BJ (cell line): ENCODE measurements around the gene GOSR1. TPM values are rescaled to one million over a fixed set of nuclear protein-coding genes. Genes with fewer than 3 reads are reported as not detected.
"Not testable (repeated sequence)": the region's sequence is repeated elsewhere in the genome, so short reads cannot be mapped to it uniquely, and the experiment has no call there.

Experiments used
- CTCF ChIA-PET: fragments of 350-600 bp; formaldehyde crosslinking; extraction: SDS; loops from one replicate; lab custom pipeline; 2021; ENCODE audit warnings: antibody characterized with exemption, inconsistent platforms; lab: Yijun Ruan, JAX
- POLR2A ChIA-PET: fragments of 300-600 bp; sonication (Branson Sonifier 250); formaldehyde crosslinking; extraction: SDS; loops from one replicate; lab custom pipeline; 2021; ENCODE audit warnings: antibody characterized with exemption; lab: Charles Lee
- DNase-seq: peaks from one replicate; pipeline ENCODE4 v3.0.0-alpha.2; 2011; ENCODE audit warnings: low read depth
- H3K27me3 ChIP-seq: 2 replicates; pipeline ENCODE4 v1.6.0; 2011; ENCODE audit warnings: low read length; ENCODE audit not compliant: control insufficient read depth, insufficient read depth
- H3K36me3 ChIP-seq: 2 replicates; pipeline ENCODE4 v1.5.1; 2011; ENCODE audit warnings: low read length; ENCODE audit not compliant: control insufficient read depth, insufficient read depth
- H3K4me3 ChIP-seq: 2 replicates; pipeline ENCODE4 v1.5.1; 2011; ENCODE audit warnings: low read depth, mild to moderate bottlenecking, control low read depth, low read length
- CTCF ChIP-seq: IDR thresholded peaks from 2 replicates; pipeline ENCODE4 v1.5.1; 2011; ENCODE audit warnings: low read depth, mild to moderate bottlenecking, control low read depth, inconsistent platforms, low read length, moderate library complexity; ENCODE audit not compliant: insufficient read depth
- polyA plus RNA-seq: library from polyadenylated mRNA; depleted of rRNA; stranded (reverse); fragments of >200 nt; gene quantifications from 2 replicates; pipeline ENCODE4 v1.2.3, GENCODE V29; 2011

Gene GOSR1
- polyA plus RNA-seq, 1 experiment = 12.5 TPM

GRCh38 chr17:30570191-30570590 is 93.0 kb downstream of the GOSR1 start:
- CTCF ChIA-PET = no interaction called here
- Histone ChIP-seq H3K36me3 (no peaks in the 10 kb centered on the region), H3K27me3 (peaks cover 7% of the 10 kb centered on the region), H3K4me3 (no peak overlapping the region)
- POLR2A ChIA-PET = no interaction called here
- TF ChIP-seq CTCF = no peak
- no peak for DNase-seq

GRCh38 chr17:30570596-30571265 is 93.5 kb downstream of the GOSR1 start:
- no peak for DNase-seq
- Histone ChIP-seq H3K36me3 (no peaks in the 10 kb centered on the region), H3K4me3 (no peak overlapping the region), H3K27me3 (peaks cover 7% of the 10 kb centered on the region)
- no peak for TF ChIP-seq CTCF
- ChIA-PET CTCF (no interaction called here), POLR2A (no interaction called here)

- DNase-seq, POLR2A ChIA-PET, H3K4me3 ChIP-seq, H3K36me3 ChIP-seq, H3K27me3 ChIP-seq: not testable (repeated sequence)
- CTCF ChIA-PET = interaction anchor here (1.2 kb wide), 1 partner anchor 16 kb away, joined by 4 read pairs; no protein-coding TSS in a partner anchor
Measured at GRCh38 chr17:30571404-30571803, 94.2 kb downstream of the GOSR1 start.

- ChIA-PET CTCF (interaction anchor here (1.2 kb wide), 1 partner anchor 15 kb away, joined by 4 read pairs; no protein-coding TSS in a partner anchor), POLR2A (no interaction called here)
- no peak for TF ChIP-seq CTCF
- Histone ChIP-seq H3K4me3 (no peak overlapping the region), H3K27me3 (peaks cover 5% of the 10 kb centered on the region), H3K36me3 (no peaks in the 10 kb centered on the region)
- no peak for DNase-seq
Measured at GRCh38 chr17:30571921-30572320, 94.7 kb downstream of the GOSR1 start.

- DNase-seq, H3K27me3 ChIP-seq, H3K36me3 ChIP-seq, H3K4me3 ChIP-seq, POLR2A ChIA-PET: not testable (repeated sequence)
- CTCF ChIA-PET = interaction anchor here (1.2 kb wide), 1 partner anchor 14 kb away, joined by 4 read pairs; no protein-coding TSS in a partner anchor
Measured at GRCh38 chr17:30572651-30573554, 95.7 kb downstream of the GOSR1 start.

GRCh38 chr17:30573603-30574175 is 96.5 kb downstream of the GOSR1 start:
- H3K4me3 ChIP-seq = no peak overlapping the region
- CTCF ChIA-PET = no interaction called here
- DNase-seq = no peak
- POLR2A ChIA-PET = no interaction called here
- TF ChIP-seq CTCF = no peak
- no peaks in the 10 kb centered on the region for H3K36me3 ChIP-seq
- H3K27me3 ChIP-seq = peaks cover 2% of the 10 kb centered on the region; the same call in 1 of the 2 replicates

- H3K36me3 ChIP-seq, DNase-seq, CTCF ChIA-PET, H3K4me3 ChIP-seq, H3K27me3 ChIP-seq, POLR2A ChIA-PET: not testable (repeated sequence)
Measured at GRCh38 chr17:30574309-30574708, 97.1 kb downstream of the GOSR1 start.

GRCh38 chr17:30574806-30575205 is 97.6 kb downstream of the GOSR1 start:
- POLR2A ChIA-PET, H3K4me3 ChIP-seq: not testable (repeated sequence)

More at GRCh38 chr17:30574806-30575205, 97.6 kb downstream of the GOSR1 start:
- CTCF ChIA-PET, H3K27me3 ChIP-seq, H3K36me3 ChIP-seq, DNase-seq: not testable (repeated sequence)
